Neutrophil (primary cell): ENCODE data around the gene C20orf204.
A peak's percentile ranks its signal among the peaks of the same experiment; 100 is the strongest.

Experiments
- H3K27ac ChIP-seq: fragments of 200-600 bp; sonication (generic); 2 replicates; pipeline ENCODE4 v1.5.1; 2016; ENCODE audit warnings: mild to moderate bottlenecking, moderate library complexity
- H3K27me3 ChIP-seq: fragments of 200-600 bp; sonication (generic); 2 replicates; pipeline ENCODE4 v1.6.0; 2016; ENCODE audit warnings: mild to moderate bottlenecking
- H3K36me3 ChIP-seq: fragments of 200-600 bp; sonication (generic); 2 replicates; pipeline ENCODE4 v1.5.1; 2017
- H3K4me1 ChIP-seq, 2 experiments: fragments of 200-600 bp in 1 of 2; sonication (generic) in 1 of 2; 1 replicate in 1 of 2; 2 replicates in 1 of 2; pipeline versions ENCODE4 v1.5.1 to v1.6.1; 2013 to 2016; ENCODE audit warnings: low read depth in 1 of 2, low read length in 1 of 2, mild to moderate bottlenecking in 1 of 2, moderate library complexity in 1 of 2; ENCODE audit not compliant: control insufficient read depth in 1 of 2, insufficient read depth in 1 of 2
- H3K4me3 ChIP-seq, 2 experiments: fragments of 200-600 bp in 1 of 2; sonication (generic) in 1 of 2; 1 replicate in 1 of 2; 2 replicates in 1 of 2; pipeline ENCODE4 v1.5.1; 2013 to 2016; ENCODE audit warnings: low read depth in 1 of 2, low read length in 1 of 2, mild to moderate bottlenecking in 1 of 2, moderate library complexity in 1 of 2
- H3K9me3 ChIP-seq: fragments of 200-600 bp; sonication (generic); 2 replicates; pipeline ENCODE4 v1.5.1; 2016
- CTCF ChIP-seq: fragments of 200-600 bp; sonication (generic); IDR thresholded peaks from 2 replicates; pipeline ENCODE4 v1.5.1; 2016; ENCODE audit warnings: antibody characterized with exemption

The C20orf204 gene

GRCh38 chr20:64036346-64037198 lies 590 bp downstream of the C20orf204 start:
- Histone ChIP-seq H3K9me3 (no peaks in the 10 kb centered on the region), H3K4me1 (peaks cover 14 to 26% of the 10 kb centered on the region in 2 experiments)

GRCh38 chr20:64037199-64037497 lies 1.2 kb downstream of the C20orf204 start:
- TF ChIP-seq CTCF: no peak
- Histone ChIP-seq H3K27me3 (peaks cover 65% of the 10 kb centered on the region), H3K4me1 (peaks cover 19 to 32% of the 10 kb centered on the region in 2 experiments), H3K27ac (no peak overlapping the region), H3K9me3 (no peaks in the 10 kb centered on the region), H3K36me3 (peaks cover 36% of the 10 kb centered on the region), H3K4me3 (no peak overlapping the region)

More at GRCh38 chr20:64036346-64037198, 590 bp downstream of the C20orf204 start:
- H3K4me3 ChIP-seq: no peak overlapping the region
- H3K36me3 ChIP-seq: peaks cover 42% of the 10 kb centered on the region
- TF ChIP-seq CTCF: no peak
- peaks cover 60% of the 10 kb centered on the region for H3K27me3 ChIP-seq
- no peak overlapping the region for H3K27ac ChIP-seq

- Histone ChIP-seq H3K4me1 (peaks cover 22 to 36% of the 10 kb centered on the region in 2 experiments), H3K27me3 (peaks cover 70% of the 10 kb centered on the region), H3K27ac (no peak overlapping the region), H3K36me3 (peaks cover 31% of the 10 kb centered on the region), H3K4me3 (peak overlapping the region in 1 of 2 experiments; percentile 69), H3K9me3 (no peaks in the 10 kb centered on the region)
- no peak for TF ChIP-seq CTCF
These were observed 1.7 kb downstream of the C20orf204 start for GRCh38 chr20:64037498-64038213.

- Histone ChIP-seq H3K36me3 (peaks cover 26% of the 10 kb centered on the region), H3K27me3 (peaks cover 75% of the 10 kb centered on the region), H3K4me3 (peak overlapping the region; percentile 65 to 69), H3K27ac (no peak overlapping the region), H3K4me1 (peaks cover 22 to 36% of the 10 kb centered on the region in 2 experiments), H3K9me3 (no peaks in the 10 kb centered on the region)
- TF ChIP-seq CTCF: no peak
These were observed 2.2 kb downstream of the C20orf204 start for GRCh38 chr20:64038224-64038564.

- Histone ChIP-seq H3K9me3 (no peaks in the 10 kb centered on the region), H3K27me3 (peaks cover 80% of the 10 kb centered on the region), H3K27ac (no peak overlapping the region), H3K36me3 (peaks cover 20% of the 10 kb centered on the region), H3K4me3 (peak overlapping the region; percentile 65 to 69), H3K4me1 (peaks cover 22 to 36% of the 10 kb centered on the region in 2 experiments)
- TF ChIP-seq CTCF: peak; percentile 89
These were observed 2.7 kb downstream of the C20orf204 start for GRCh38 chr20:64038565-64039292.
